ENCODE results near the gene BAIAP2L2.

GRCh38 chr22:38138961-38139360, 28.5 kb upstream of the BAIAP2L2 start:
- TF ChIP-seq POLR2AphosphoS5 (IDR thresholded peaks at IDR 0.05) (no peak), CTCF (IDR thresholded peaks at IDR 0.05) (no peak)
